Right hindlimb (tissue), 1 donor: ENCODE measurements around the gene TPP2.

Source experiments
- DNase-seq: peaks from one replicate; pipeline ENCODE4 v3.0.0-alpha.2; 2018

TPP2 gene

DNA sequence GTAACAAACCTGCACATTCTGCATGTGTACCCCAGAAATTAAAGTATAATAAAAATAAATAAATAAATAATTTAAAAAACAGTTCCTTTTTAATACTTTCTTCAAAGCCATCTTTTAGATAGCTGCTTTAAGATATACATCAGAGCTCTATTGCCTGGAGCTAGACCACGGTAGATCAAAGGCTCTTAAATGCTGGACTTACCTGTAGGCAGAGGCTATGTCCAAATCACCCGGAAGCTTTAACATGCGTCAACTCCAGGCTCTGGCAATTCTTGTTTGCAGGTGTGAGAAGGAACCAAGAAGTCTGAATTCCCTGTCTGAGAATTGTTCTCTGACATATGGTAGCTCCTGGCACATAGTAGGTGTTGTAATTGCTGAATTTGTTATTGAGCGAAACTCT is 99.7 kb downstream of the TPP2 start:
- DNase-seq = no peak

DNA sequence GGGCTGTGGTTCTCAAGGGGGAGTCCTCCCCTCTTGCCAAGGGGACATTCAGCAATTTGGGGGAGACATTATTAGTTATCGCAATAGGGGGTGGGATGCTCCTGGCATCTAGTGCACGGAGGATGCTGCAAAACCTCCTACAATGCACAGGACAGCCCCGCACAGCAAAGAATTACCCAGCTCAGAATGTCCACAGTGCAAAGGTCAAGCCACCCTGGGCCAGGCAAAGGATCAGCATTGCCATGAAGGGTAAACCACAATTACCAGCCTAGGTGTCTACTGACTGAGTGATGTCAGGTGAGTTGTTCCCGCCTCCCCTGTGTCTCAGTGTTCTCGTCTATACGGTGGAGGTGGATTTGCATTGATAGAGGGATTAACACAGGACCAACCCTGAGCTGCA is 100.5 kb downstream of the TPP2 start:
- DNase-seq = no peak

- no peak for DNase-seq
These were observed 101.3 kb downstream of the TPP2 start for GRCh38 chr13:102697929-102698648.

DNA sequence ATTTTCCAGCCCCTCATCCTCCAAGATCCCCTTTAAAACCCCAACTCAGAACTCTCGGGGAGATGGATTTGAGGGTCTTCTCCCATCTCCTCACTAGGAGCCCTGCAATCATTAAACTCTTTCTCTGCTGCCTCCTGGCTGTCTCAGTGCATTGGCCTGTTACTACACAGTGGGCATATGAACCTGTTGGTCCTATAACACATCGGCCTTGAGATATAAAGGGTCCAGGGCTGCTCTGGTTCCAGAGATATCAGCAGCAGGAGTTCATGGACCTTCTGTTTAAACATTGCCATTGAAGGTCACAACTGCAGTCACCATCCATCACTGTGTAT is 101.8 kb downstream of the TPP2 start:
- DNase-seq = no peak

- DNase-seq = no peak
These were observed 102.7 kb downstream of the TPP2 start for GRCh38 chr13:102699504-102699903.

- peak; percentile 43 for DNase-seq
These were observed 103.6 kb downstream of the TPP2 start for GRCh38 chr13:102700088-102701031.

DNA sequence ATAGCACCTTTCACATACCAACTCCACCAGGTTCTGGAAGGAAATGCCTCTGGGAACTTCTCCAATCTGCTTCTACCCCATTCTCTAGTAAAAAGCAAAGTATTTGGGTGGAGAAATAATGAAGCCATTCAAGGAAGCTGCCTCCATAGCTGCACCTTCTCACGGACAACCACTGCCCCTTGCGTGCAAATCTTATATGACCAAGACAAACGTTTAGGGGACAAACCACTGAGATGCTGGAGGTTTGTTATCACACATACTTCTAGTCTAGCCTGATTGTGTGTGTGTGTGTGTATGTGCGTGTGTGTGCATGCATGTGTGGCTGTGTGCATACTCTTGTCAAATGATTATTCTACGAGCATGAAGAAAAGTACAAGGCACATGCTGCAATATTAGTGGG is 104.5 kb downstream of the TPP2 start:
- no peak for DNase-seq

GRCh38 chr13:102702965-102703725 is 106.4 kb downstream of the TPP2 start:
- DNase-seq = no peak

- no peak for DNase-seq
These were observed 106.9 kb downstream of the TPP2 start for GRCh38 chr13:102703726-102704035.

GRCh38 chr13:102704238-102705058 is 107.7 kb downstream of the TPP2 start:
- DNase-seq = no peak

- no peak for DNase-seq
These were observed 110.7 kb downstream of the TPP2 start for GRCh38 chr13:102707467-102707866.

- DNase-seq = no peak
These were observed 111.4 kb downstream of the TPP2 start for GRCh38 chr13:102708211-102708610.

DNA sequence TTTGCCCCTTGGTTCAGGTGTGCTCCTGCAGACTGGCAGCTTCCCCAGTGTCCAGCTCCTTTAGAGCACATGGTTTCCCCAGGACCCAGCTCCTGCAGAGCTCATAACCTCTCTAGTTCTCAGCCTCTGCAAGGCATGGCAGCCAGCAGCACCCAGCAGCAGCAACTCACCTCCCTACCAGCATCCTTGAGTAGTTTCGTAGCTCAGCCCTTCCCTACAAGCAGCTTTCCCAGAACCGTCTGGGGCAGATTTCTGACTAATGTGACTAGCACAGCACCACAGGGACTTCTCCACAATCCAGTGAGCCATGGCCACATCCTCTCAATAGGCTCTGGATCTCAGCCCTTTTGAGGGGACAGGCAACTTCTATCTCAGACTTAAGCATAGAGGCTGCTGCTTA is 112.2 kb downstream of the TPP2 start:
- no peak for DNase-seq

GRCh38 chr13:102709536-102709935 is 112.8 kb downstream of the TPP2 start:
- no peak for DNase-seq

DNA sequence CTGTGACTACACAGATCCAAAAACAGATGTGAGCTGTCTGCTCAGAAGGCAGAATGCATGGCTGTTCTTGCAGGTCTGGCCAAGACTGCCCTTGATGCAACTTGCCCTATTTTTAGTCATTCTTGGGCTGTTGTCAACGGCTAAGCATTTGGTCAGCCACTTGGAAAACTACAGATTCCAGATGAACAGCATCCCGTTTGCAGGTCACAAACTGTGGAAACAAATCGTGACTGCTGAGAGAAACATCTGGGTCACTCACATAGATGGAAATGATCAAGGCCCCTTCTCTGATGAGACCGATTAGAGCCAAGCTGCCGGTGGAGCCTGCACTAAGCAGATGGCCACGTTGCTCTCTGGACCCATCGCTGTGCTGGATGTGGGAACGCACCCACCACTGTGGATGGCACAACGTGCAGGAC is 113.5 kb downstream of the TPP2 start:
- DNase-seq = no peak

GRCh38 chr13:102715447-102715846 is 118.7 kb downstream of the TPP2 start:
- no peak for DNase-seq

- no peak for DNase-seq
These were observed 122.0 kb downstream of the TPP2 start for GRCh38 chr13:102718746-102719145.

- DNase-seq = no peak
These were observed 125.0 kb downstream of the TPP2 start for GRCh38 chr13:102721800-102722231.

- no peak for DNase-seq
These were observed 128.1 kb downstream of the TPP2 start for GRCh38 chr13:102724923-102725322.

- DNase-seq = no peak
These were observed 129.6 kb downstream of the TPP2 start for GRCh38 chr13:102726430-102726829.
